ENCODE results near the gene SLC39A6. TPM values are rescaled to one million over a fixed set of nuclear protein-coding genes. Genes with fewer than 3 reads are reported as not detected.

SLC39A6 gene
- polyA plus RNA-seq, 1 of the 3 experiments (the other 2 are of a cell fraction) = 67.4 TPM

DNA sequence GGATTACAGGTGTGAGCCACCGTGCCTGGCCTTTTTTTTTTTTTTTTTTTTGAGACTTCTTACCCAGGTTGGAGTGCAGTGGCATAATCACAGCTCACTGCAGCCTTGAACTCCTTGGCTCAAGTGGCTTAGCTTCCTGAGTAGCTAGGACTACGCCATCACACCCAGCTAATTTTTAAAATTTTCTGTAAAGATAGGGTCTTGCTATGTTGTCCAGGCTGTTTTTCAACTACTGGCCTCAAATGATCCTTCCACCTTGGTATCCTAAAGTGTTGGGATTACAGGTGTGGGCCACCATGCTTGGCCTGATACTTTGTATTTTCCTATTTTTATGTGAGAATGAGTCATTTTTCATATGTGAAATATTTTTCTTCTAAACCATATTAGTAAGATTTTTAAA, 14.3 kb upstream of the SLC39A6 start:
- no peaks in the 10 kb centered on the region for H4K20me1 ChIP-seq (ENCODE audit: insufficient read depth)
- CTCF ChIA-PET = interaction anchor here (0.7 kb wide), 1 partner anchor 117 kb away, joined by 3 read pairs; no protein-coding TSS in a partner anchor
- peaks cover 80 to 81% of the 10 kb centered on the region in 2 experiments for H3K36me3 ChIP-seq (replicated peaks in 1 of 2; ENCODE audit: control insufficient read depth in 1 of 2, insufficient read depth in 2 of 2, low read length in 1 of 2)
- no peak overlapping the region for H2AFZ ChIP-seq (ENCODE audit: low read depth)
- peaks cover 12% of the 10 kb centered on the region; the same call in 1 of the 2 replicates for H3K79me2 ChIP-seq (ENCODE audit: insufficient read depth)
- DNase-seq = no peak
- WGBS (ENCODE audit: low lambda C conversion rate) = 97% methylated on average over 2 of the region's 2 CpGs
- H3K27ac ChIP-seq (ENCODE audit: low read depth in 2 of 2, low read length in 1 of 2) = no peak overlapping the region
- H3K4me3 ChIP-seq (ENCODE audit: low read depth in 2 of 2, low read length in 1 of 2) = no peak overlapping the region
- H3K27me3 ChIP-seq (ENCODE audit: insufficient read depth) = no peaks in the 10 kb centered on the region
- TF ChIP-seq, protein P1, sequence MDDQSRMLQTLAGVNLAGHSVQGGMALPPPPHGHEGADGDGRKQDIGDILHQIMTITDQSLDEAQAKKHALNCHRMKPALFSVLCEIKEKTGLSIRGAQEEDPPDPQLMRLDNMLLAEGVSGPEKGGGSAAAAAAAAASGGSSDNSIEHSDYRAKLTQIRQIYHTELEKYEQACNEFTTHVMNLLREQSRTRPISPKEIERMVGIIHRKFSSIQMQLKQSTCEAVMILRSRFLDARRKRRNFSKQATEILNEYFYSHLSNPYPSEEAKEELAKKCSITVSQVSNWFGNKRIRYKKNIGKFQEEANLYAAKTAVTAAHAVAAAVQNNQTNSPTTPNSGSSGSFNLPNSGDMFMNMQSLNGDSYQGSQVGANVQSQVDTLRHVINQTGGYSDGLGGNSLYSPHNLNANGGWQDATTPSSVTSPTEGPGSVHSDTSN (IDR thresholded peaks at IDR 0.05) = no peak
- TF ChIP-seq MEF2A (IDR thresholded peaks at IDR 0.05; ENCODE audit: borderline replicate concordance, low read depth) (no peak), NRF1 (IDR thresholded peaks at IDR 0.05; ENCODE audit: low read depth, low read length) (no peak), EP300 (IDR thresholded peaks at IDR 0.05; ENCODE audit: borderline replicate concordance in 1 of 2, low read depth in 1 of 2, low read length in 1 of 2) (no peak), SIN3A (IDR thresholded peaks at IDR 0.05; ENCODE audit: borderline replicate concordance, low read depth, low read length) (no peak), TEAD4 (IDR thresholded peaks at IDR 0.05; ENCODE audit: borderline replicate concordance, insufficient read depth) (no peak), RCOR1 (IDR thresholded peaks at IDR 0.05; ENCODE audit: low read length) (no peak), RAD21 (IDR thresholded peaks at IDR 0.05; ENCODE audit: low read length) (no peak), ELF1 (IDR thresholded peaks at IDR 0.05) (no peak), CHD2 (IDR thresholded peaks at IDR 0.05; ENCODE audit: low read length, partially characterized antibody) (no peak), POLR2AphosphoS5 (IDR thresholded peaks at IDR 0.05; ENCODE audit: low read depth, low read length) (no peak), MXI1 (IDR thresholded peaks at IDR 0.05; ENCODE audit: low read depth, low read length) (no peak), GABPA (IDR thresholded peaks at IDR 0.05; ENCODE audit: low read depth) (no peak), RXRA (IDR thresholded peaks at IDR 0.05; ENCODE audit: borderline replicate concordance, low read depth) (no peak)
- TF ChIP-seq, protein P2, sequence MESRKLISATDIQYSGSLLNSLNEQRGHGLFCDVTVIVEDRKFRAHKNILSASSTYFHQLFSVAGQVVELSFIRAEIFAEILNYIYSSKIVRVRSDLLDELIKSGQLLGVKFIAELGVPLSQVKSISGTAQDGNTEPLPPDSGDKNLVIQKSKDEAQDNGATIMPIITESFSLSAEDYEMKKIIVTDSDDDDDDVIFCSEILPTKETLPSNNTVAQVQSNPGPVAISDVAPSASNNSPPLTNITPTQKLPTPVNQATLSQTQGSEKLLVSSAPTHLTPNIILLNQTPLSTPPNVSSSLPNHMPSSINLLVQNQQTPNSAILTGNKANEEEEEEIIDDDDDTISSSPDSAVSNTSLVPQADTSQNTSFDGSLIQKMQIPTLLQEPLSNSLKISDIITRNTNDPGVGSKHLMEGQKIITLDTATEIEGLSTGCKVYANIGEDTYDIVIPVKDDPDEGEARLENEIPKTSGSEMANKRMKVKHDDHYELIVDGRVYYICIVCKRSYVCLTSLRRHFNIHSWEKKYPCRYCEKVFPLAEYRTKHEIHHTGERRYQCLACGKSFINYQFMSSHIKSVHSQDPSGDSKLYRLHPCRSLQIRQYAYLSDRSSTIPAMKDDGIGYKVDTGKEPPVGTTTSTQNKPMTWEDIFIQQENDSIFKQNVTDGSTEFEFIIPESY (IDR thresholded peaks at IDR 0.05; ENCODE audit: borderline replicate concordance, low read depth) = no peak
- TF ChIP-seq, protein P3, sequence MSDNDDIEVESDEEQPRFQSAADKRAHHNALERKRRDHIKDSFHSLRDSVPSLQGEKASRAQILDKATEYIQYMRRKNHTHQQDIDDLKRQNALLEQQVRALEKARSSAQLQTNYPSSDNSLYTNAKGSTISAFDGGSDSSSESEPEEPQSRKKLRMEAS (IDR thresholded peaks at IDR 0.05; ENCODE audit: low read depth) = no peak
- TF ChIP-seq, protein P4, sequence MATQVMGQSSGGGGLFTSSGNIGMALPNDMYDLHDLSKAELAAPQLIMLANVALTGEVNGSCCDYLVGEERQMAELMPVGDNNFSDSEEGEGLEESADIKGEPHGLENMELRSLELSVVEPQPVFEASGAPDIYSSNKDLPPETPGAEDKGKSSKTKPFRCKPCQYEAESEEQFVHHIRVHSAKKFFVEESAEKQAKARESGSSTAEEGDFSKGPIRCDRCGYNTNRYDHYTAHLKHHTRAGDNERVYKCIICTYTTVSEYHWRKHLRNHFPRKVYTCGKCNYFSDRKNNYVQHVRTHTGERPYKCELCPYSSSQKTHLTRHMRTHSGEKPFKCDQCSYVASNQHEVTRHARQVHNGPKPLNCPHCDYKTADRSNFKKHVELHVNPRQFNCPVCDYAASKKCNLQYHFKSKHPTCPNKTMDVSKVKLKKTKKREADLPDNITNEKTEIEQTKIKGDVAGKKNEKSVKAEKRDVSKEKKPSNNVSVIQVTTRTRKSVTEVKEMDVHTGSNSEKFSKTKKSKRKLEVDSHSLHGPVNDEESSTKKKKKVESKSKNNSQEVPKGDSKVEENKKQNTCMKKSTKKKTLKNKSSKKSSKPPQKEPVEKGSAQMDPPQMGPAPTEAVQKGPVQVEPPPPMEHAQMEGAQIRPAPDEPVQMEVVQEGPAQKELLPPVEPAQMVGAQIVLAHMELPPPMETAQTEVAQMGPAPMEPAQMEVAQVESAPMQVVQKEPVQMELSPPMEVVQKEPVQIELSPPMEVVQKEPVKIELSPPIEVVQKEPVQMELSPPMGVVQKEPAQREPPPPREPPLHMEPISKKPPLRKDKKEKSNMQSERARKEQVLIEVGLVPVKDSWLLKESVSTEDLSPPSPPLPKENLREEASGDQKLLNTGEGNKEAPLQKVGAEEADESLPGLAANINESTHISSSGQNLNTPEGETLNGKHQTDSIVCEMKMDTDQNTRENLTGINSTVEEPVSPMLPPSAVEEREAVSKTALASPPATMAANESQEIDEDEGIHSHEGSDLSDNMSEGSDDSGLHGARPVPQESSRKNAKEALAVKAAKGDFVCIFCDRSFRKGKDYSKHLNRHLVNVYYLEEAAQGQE (IDR thresholded peaks at IDR 0.05; ENCODE audit: low read depth, low read length) = no peak
- H3K4me1 ChIP-seq (ENCODE audit: control insufficient read depth in 1 of 2, insufficient read depth in 2 of 2, low read depth in 1 of 2, low read length in 1 of 2) = no peaks in the 10 kb centered on the region
- POLR2A ChIA-PET = no interaction called here
- peaks cover 4% of the 10 kb centered on the region for H3F3A ChIP-seq (replicated peaks; ENCODE audit: insufficient read depth)
- H3K9me3 ChIP-seq = no peaks in the 10 kb centered on the region
- H3K9me2 ChIP-seq = no peaks in the 10 kb centered on the region
- H3K4me2 ChIP-seq = no peak overlapping the region
- H3K9ac ChIP-seq = no peak overlapping the region

Data from SK-N-SH (cell line).